Measurements from ENCODE around the gene PLA2G4B.

Gene PLA2G4B

DNA sequence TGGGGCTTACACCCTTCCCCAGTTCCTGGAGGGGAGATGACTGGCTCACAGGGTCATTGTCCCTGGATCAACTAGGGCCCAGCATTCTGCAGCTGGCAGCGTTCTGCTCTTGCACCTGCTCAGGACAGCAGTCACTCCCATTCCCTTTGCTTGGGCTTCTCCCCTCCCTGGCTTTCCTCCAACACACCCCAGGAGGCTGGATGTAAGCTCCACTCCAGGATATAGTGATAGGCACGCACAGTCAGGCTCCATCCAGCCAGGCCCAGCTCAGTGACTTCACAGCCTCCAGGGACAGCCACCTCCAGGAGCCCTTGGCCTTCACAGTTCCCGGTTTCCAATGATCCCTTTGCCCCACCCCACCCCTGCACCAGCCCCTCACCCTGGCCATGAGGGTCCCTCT lies 53.3 kb downstream of the PLA2G4B start:
- H3K27me3 ChIP-seq (replicated peaks; ENCODE audit: control insufficient read depth, insufficient read depth, low read length): peaks cover 14% of the 10 kb centered on the region

GRCh38 chr15:41892621-41893421 lies 54.2 kb downstream of the PLA2G4B start:
- peaks cover 10% of the 10 kb centered on the region for H3K4me1 ChIP-seq (ENCODE audit: control insufficient read depth, insufficient read depth, low read length)
- no peak overlapping the region for H3K9ac ChIP-seq (ENCODE audit: low read length)
- no peak for DNase-seq (ENCODE audit: low read depth)
- peaks cover 14% of the 10 kb centered on the region for H3K27me3 ChIP-seq (replicated peaks; ENCODE audit: control insufficient read depth, insufficient read depth, low read length)
- H3K4me3 ChIP-seq (ENCODE audit: low read length): no peak overlapping the region
- H3K9me3 ChIP-seq (ENCODE audit: control insufficient read depth, low read length): no peaks in the 10 kb centered on the region
- no peaks in the 10 kb centered on the region for H3K36me3 ChIP-seq (ENCODE audit: control insufficient read depth, insufficient read depth, low read length, severe bottlenecking)

More for the DNA sequence above, 53.3 kb downstream of the PLA2G4B start:
- Histone ChIP-seq H3K9me3 (ENCODE audit: control insufficient read depth, low read length) (no peaks in the 10 kb centered on the region), H3K4me3 (ENCODE audit: low read length) (no peak overlapping the region), H3K36me3 (ENCODE audit: control insufficient read depth, insufficient read depth, low read length, severe bottlenecking) (no peaks in the 10 kb centered on the region), H3K4me1 (ENCODE audit: control insufficient read depth, insufficient read depth, low read length) (peaks cover 10% of the 10 kb centered on the region), H3K9ac (ENCODE audit: low read length) (no peak overlapping the region)
- no peak for DNase-seq (ENCODE audit: low read depth)

DNA sequence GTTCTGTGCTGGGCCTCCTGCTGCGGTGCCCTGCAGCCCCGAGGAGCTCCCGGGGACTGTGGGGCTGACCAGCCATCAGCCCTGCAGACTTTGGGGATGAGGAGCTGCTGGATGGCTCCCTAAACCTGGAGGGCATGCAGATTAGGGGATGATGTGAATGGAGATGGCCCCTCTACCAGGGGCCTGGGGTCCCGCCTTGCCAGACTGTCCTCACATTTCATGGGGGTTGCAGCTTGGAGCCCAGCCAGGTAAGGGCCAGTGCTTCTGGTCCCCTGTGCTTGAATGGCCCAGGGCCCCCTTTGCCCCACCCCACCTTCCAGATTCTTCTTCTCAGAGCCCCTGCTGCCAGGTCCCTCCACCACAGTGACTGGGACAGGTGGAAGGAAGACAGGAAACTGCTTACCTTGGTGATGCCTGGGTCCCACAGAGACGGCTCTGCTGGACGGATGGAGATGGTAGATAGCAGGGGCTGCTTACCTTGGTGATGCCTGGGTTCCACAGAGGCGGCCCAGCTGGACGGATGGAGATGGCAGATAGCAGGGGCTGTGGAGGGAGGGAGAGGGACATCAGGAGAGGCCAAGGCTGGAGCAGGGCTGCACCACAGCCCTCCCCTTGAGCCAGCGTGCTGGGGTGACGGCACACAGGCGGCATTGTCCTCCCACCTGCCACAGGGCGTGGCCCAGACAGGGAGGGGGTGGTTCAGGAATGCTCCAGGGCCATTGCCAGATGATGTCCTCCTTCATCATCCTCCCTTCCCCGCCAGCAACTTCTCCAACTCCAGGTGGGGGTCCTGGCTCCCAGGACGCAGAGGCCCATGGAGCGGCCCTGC lies 55.0 kb downstream of the PLA2G4B start, which contains the start of gene SPTBN5:
TSS of gene SPTBN5 (minus strand) at position 632 of the 829 bp plus-strand sequence. CDS start at position 76, 556 bp downstream.
- H3K9me3 ChIP-seq (ENCODE audit: control insufficient read depth, low read length): no peaks in the 10 kb centered on the region
- peaks cover 10% of the 10 kb centered on the region for H3K4me1 ChIP-seq (ENCODE audit: control insufficient read depth, insufficient read depth, low read length)
- peaks cover 14% of the 10 kb centered on the region for H3K27me3 ChIP-seq (replicated peaks; ENCODE audit: control insufficient read depth, insufficient read depth, low read length)
- peak within 1 kb of the TSS; percentile 16 for H3K4me3 ChIP-seq (ENCODE audit: low read length)
- H3K9ac ChIP-seq (ENCODE audit: low read length): peak within 1 kb of the TSS; percentile 54
- H3K36me3 ChIP-seq (ENCODE audit: control insufficient read depth, insufficient read depth, low read length, severe bottlenecking): no peaks in the 10 kb centered on the region
- DNase-seq (ENCODE audit: low read depth): no peak

- no peak for DNase-seq (ENCODE audit: low read depth)
- Histone ChIP-seq H3K27me3 (replicated peaks; ENCODE audit: control insufficient read depth, insufficient read depth, low read length) (peaks cover 14% of the 10 kb centered on the region), H3K9me3 (ENCODE audit: control insufficient read depth, low read length) (no peaks in the 10 kb centered on the region), H3K9ac (ENCODE audit: low read length) (peak overlapping the region; percentile 54), H3K36me3 (ENCODE audit: control insufficient read depth, insufficient read depth, low read length, severe bottlenecking) (peaks cover 5% of the 10 kb centered on the region), H3K4me1 (ENCODE audit: control insufficient read depth, insufficient read depth, low read length) (peaks cover 10% of the 10 kb centered on the region), H3K4me3 (ENCODE audit: low read length) (peak overlapping the region; percentile 16)
These were observed 55.7 kb downstream of the PLA2G4B start for GRCh38 chr15:41894251-41894790.

DNA sequence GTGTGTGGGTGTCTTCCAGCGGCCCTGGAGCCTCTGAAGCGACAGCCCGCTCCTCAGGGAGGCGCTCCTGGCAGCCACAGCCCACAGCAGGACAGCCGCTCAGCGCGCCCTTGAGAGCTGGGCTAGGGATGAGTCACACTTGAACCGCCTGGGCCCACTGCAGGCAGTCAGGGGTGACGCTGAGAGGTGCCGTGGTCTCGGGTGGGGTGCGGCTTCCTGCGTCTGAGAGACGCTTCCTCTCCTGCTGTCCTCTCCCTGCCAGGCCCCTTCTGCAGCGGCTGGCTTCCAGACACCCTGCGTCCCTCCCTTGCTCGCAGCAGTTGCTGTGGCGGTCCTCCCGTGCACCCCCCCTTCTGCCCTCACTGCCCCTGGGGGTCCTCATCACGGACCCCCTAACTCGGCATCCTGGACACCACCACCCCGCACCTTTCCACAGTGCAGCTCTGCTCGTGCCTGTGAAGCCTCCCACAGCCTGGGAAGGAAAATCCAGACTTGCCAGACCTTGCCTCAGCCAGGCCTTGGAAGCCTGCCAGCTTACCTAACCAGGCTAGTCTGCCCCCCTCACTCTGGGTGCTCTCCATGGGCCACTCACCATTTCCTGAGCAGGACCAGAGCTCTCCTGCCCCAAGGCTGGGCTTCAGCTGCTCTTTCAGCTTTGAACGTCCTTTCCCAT lies 56.3 kb downstream of the PLA2G4B start:
- Histone ChIP-seq H3K9me3 (ENCODE audit: control insufficient read depth, low read length) (no peaks in the 10 kb centered on the region), H3K9ac (ENCODE audit: low read length) (peak overlapping the region; percentile 54), H3K27me3 (replicated peaks; ENCODE audit: control insufficient read depth, insufficient read depth, low read length) (peaks cover 14% of the 10 kb centered on the region), H3K4me1 (ENCODE audit: control insufficient read depth, insufficient read depth, low read length) (peaks cover 10% of the 10 kb centered on the region), H3K36me3 (ENCODE audit: control insufficient read depth, insufficient read depth, low read length, severe bottlenecking) (peaks cover 5% of the 10 kb centered on the region), H3K4me3 (ENCODE audit: low read length) (peak overlapping the region; percentile 16)
- peak; percentile 79 for DNase-seq (ENCODE audit: low read depth)

DNA sequence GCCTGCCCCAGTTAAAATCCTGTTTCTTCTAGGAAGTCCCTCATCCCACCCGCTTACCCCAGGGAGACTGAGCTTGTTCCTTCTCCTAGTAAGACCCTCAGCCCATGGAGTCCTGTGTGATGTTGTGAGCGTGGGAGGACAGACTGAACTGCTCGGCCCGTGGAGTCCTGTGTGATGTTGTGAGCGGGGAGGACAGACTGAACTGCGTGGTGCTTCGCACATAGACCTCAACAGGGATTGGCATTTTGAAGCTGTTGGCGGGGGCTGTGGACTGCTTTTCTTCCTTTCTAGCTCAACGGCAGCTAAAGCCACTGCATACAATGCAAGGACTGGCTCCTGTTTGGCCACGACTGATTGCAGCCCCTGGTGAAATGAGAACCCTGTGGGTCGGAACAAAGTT lies 56.8 kb downstream of the PLA2G4B start:
- Histone ChIP-seq H3K36me3 (ENCODE audit: control insufficient read depth, insufficient read depth, low read length, severe bottlenecking) (peaks cover 5% of the 10 kb centered on the region), H3K27me3 (replicated peaks; ENCODE audit: control insufficient read depth, insufficient read depth, low read length) (peaks cover 14% of the 10 kb centered on the region), H3K4me3 (ENCODE audit: low read length) (no peak overlapping the region), H3K4me1 (ENCODE audit: control insufficient read depth, insufficient read depth, low read length) (peaks cover 10% of the 10 kb centered on the region), H3K9me3 (ENCODE audit: control insufficient read depth, low read length) (no peaks in the 10 kb centered on the region), H3K9ac (ENCODE audit: low read length) (no peak overlapping the region)
- DNase-seq (ENCODE audit: low read depth): no peak

DNA sequence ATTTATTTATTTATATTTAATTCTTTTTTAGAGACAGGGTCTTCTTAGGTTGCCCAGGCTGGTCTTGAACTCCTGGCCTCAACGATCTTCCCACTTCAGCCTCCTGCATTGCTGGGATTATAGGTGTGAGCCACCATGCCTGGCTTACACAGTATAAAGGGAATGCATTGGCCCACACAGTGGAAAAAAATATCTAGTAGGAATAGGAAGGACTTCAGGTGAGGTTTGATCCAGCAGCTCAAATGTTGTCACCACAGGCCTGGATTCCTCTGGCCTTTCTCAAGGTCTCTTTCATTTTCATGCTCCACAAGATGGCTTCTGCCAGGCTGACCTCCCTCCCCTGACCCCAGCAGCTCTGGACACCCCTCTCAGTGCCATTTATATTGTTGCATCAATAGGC lies 57.3 kb downstream of the PLA2G4B start:
- DNase-seq (ENCODE audit: low read depth): no peak
- Histone ChIP-seq H3K36me3 (ENCODE audit: control insufficient read depth, insufficient read depth, low read length, severe bottlenecking) (peaks cover 5% of the 10 kb centered on the region), H3K9me3 (ENCODE audit: control insufficient read depth, low read length) (no peaks in the 10 kb centered on the region), H3K27me3 (replicated peaks; ENCODE audit: control insufficient read depth, insufficient read depth, low read length) (peaks cover 10% of the 10 kb centered on the region), H3K4me1 (ENCODE audit: control insufficient read depth, insufficient read depth, low read length) (peaks cover 10% of the 10 kb centered on the region), H3K9ac (ENCODE audit: low read length) (no peak overlapping the region), H3K4me3 (ENCODE audit: low read length) (no peak overlapping the region)

GRCh38 chr15:41896566-41896965 lies 57.9 kb downstream of the PLA2G4B start:
- Histone ChIP-seq H3K4me3 (ENCODE audit: low read length) (no peak overlapping the region), H3K27me3 (replicated peaks; ENCODE audit: control insufficient read depth, insufficient read depth, low read length) (peaks cover 6% of the 10 kb centered on the region), H3K36me3 (ENCODE audit: control insufficient read depth, insufficient read depth, low read length, severe bottlenecking) (peaks cover 5% of the 10 kb centered on the region), H3K9me3 (ENCODE audit: control insufficient read depth, low read length) (no peaks in the 10 kb centered on the region), H3K9ac (ENCODE audit: low read length) (no peak overlapping the region), H3K4me1 (ENCODE audit: control insufficient read depth, insufficient read depth, low read length) (peaks cover 10% of the 10 kb centered on the region)
- no peak for DNase-seq (ENCODE audit: low read depth)

GRCh38 chr15:41897363-41897799 lies 58.7 kb downstream of the PLA2G4B start:
- peaks cover 6% of the 10 kb centered on the region for H3K27me3 ChIP-seq (replicated peaks; ENCODE audit: control insufficient read depth, insufficient read depth, low read length)
- DNase-seq (ENCODE audit: low read depth): no peak
- H3K4me3 ChIP-seq (ENCODE audit: low read length): no peak overlapping the region
- peaks cover 10% of the 10 kb centered on the region for H3K4me1 ChIP-seq (ENCODE audit: control insufficient read depth, insufficient read depth, low read length)
- no peaks in the 10 kb centered on the region for H3K9me3 ChIP-seq (ENCODE audit: control insufficient read depth, low read length)
- peaks cover 5% of the 10 kb centered on the region for H3K36me3 ChIP-seq (ENCODE audit: control insufficient read depth, insufficient read depth, low read length, severe bottlenecking)
- H3K9ac ChIP-seq (ENCODE audit: low read length): no peak overlapping the region

All from adipocyte (in vitro differentiated cells).